Stimulated activated CD8-positive, alpha-beta memory T cell treated with anti-CD3 and anti-CD28 coated beads, Interleukin-12 subunit alpha, Interleukin-12 subunit beta, amount 100 ng/mL, for 4 hours (primary cell): Measurements from ENCODE around the gene PTRH2.

Experiments used
- DNase-seq: peaks from one replicate; pipeline ENCODE4 v3.0.0-alpha.2; 2020; ENCODE audit warnings: low read depth

PTRH2 gene

GRCh38 chr17:59719526-59719925, 12.3 kb upstream of the PTRH2 start:
- no peak for DNase-seq

- DNase-seq = no peak
Measured at GRCh38 chr17:59716427-59716826, 9.2 kb upstream of the PTRH2 start.

GRCh38 chr17:59714255-59714654, 7.0 kb upstream of the PTRH2 start:
- no peak for DNase-seq

- no peak for DNase-seq
Measured at GRCh38 chr17:59712862-59713261, 5.6 kb upstream of the PTRH2 start.

GRCh38 chr17:59711936-59712335, 4.7 kb upstream of the PTRH2 start:
- DNase-seq = no peak

GRCh38 chr17:59707971-59708430, 771 bp upstream of the PTRH2 start:
- no peak for DNase-seq

GRCh38 chr17:59702304-59702703, 4.9 kb downstream of the PTRH2 start:
- DNase-seq = no peak

GRCh38 chr17:59699786-59700185, 7.4 kb downstream of the PTRH2 start:
- no peak for DNase-seq

GRCh38 chr17:59699218-59699617, 8.0 kb downstream of the PTRH2 start:
- DNase-seq = no peak

GRCh38 chr17:59698143-59698542, 9.1 kb downstream of the PTRH2 start:
- DNase-seq = no peak

GRCh38 chr17:59696682-59697277, 10.4 kb downstream of the PTRH2 start:
- DNase-seq = no peak

- DNase-seq = no peak
Measured at GRCh38 chr17:59695945-59696681, 11.1 kb downstream of the PTRH2 start.

GRCh38 chr17:59694344-59694743, 12.9 kb downstream of the PTRH2 start:
- no peak for DNase-seq

- DNase-seq = no peak
Measured at GRCh38 chr17:59693582-59693981, 13.6 kb downstream of the PTRH2 start.

- DNase-seq = no peak
Measured at GRCh38 chr17:59688496-59688895, 18.7 kb downstream of the PTRH2 start.

GRCh38 chr17:59688008-59688407, 19.2 kb downstream of the PTRH2 start:
- no peak for DNase-seq

- DNase-seq = no peak
Measured at GRCh38 chr17:59684967-59685366, 22.3 kb downstream of the PTRH2 start.

GRCh38 chr17:59683283-59683682, 23.9 kb downstream of the PTRH2 start:
- DNase-seq = no peak

GRCh38 chr17:59680314-59680713, 26.9 kb downstream of the PTRH2 start:
- DNase-seq = no peak

GRCh38 chr17:59678918-59679317, 28.3 kb downstream of the PTRH2 start:
- no peak for DNase-seq

- no peak for DNase-seq
Measured at GRCh38 chr17:59676716-59677115, 30.5 kb downstream of the PTRH2 start.

- no peak for DNase-seq
Measured at GRCh38 chr17:59675231-59675630, 32.0 kb downstream of the PTRH2 start.

GRCh38 chr17:59671386-59671785, 35.8 kb downstream of the PTRH2 start:
- no peak for DNase-seq

GRCh38 chr17:59669944-59670343, 37.3 kb downstream of the PTRH2 start:
- DNase-seq = no peak
